Duodenal mucosa (tissue), 2 donors: ENCODE measurements around the gene TFEB.
A peak's percentile ranks its signal among the peaks of the same experiment; 100 is the strongest.

ENCODE experiments used
- H3K27ac ChIP-seq: one replicate; pipeline ENCODE4 v1.7.0; 2013; ENCODE audit warnings: low read depth, low read length
- H3K27me3 ChIP-seq, 2 donors: one replicate each; pipeline ENCODE4 v1.7.0; 2013; ENCODE audit warnings: low read length in 2 of 2, control low read depth in 1 of 2; ENCODE audit not compliant: insufficient read depth in 2 of 2, control insufficient read depth in 1 of 2
- H3K36me3 ChIP-seq, 2 donors: one replicate each; pipeline ENCODE4 v1.7.0; 2013; ENCODE audit warnings: low read length in 2 of 2, control low read depth in 1 of 2; ENCODE audit not compliant: insufficient read depth in 2 of 2, control insufficient read depth in 1 of 2
- H3K4me1 ChIP-seq, 2 donors: one replicate each; pipeline ENCODE4 v1.7.0; 2013; ENCODE audit warnings: low read length in 2 of 2, control low read depth in 1 of 2; ENCODE audit not compliant: insufficient read depth in 2 of 2, control insufficient read depth in 1 of 2
- H3K4me3 ChIP-seq, 2 donors: one replicate each; pipeline ENCODE4 v1.7.0; 2013; ENCODE audit warnings: low read length in 2 of 2, low read depth in 1 of 2
- H3K9ac ChIP-seq, 2 donors: one replicate each; pipeline ENCODE4 v1.7.0; 2013; ENCODE audit warnings: low read length in 2 of 2, low read depth in 1 of 2
- H3K9me3 ChIP-seq, 2 donors: one replicate each; pipeline ENCODE4 v1.7.0; 2013; ENCODE audit warnings: low read length in 2 of 2, control low read depth in 1 of 2; ENCODE audit not compliant: control insufficient read depth in 1 of 2

The TFEB gene

GRCh38 chr6:41723530-41724227, 11.7 kb downstream of the TFEB start:
- H3K9me3 ChIP-seq, result no peaks in the 10 kb centered on the region
- no peaks in the 10 kb centered on the region for H3K27me3 ChIP-seq
- peak overlapping the region; percentile 33 for H3K27ac ChIP-seq
- H3K9ac ChIP-seq, result no peak overlapping the region
- H3K4me1 ChIP-seq, result peaks cover 20 to 28% of the 10 kb centered on the region in 2 donors
- peak overlapping the region; percentile 13 to 37 for H3K4me3 ChIP-seq
- no peaks in the 10 kb centered on the region for H3K36me3 ChIP-seq

DNA sequence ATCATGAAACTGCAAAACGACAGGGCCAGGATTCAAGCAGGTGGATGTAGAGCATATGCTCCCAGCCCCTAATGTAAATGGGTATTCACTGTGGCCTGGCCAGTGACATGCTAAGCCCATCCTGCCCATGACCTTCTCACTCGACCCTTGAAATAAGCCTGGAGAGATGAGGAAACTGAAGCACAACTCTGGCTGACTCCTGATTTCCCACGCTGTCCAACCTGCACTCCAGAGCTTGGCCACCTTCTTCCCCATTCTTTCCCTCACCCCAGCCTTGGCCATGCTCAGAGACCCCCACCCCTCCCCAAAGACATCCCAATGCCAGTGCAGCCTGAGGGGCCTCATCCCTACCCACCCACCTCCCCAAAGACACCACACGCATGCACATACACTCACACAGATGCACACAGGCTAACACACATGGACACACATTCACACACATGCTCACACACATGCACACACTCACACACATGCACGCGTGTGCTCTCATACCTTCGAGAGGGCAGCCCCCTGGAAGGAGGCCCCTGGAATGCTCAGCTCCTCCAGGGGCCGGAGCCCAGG, 12.4 kb downstream of the TFEB start:
- peaks cover 15 to 23% of the 10 kb centered on the region in 2 donors for H3K4me1 ChIP-seq
- H3K9me3 ChIP-seq, result no peaks in the 10 kb centered on the region
- H3K27me3 ChIP-seq, result no peaks in the 10 kb centered on the region
- H3K36me3 ChIP-seq, result no peaks in the 10 kb centered on the region
- no peak overlapping the region for H3K9ac ChIP-seq
- H3K27ac ChIP-seq, result peak overlapping the region; percentile 26
- peak overlapping the region; percentile 13 to 37 for H3K4me3 ChIP-seq

- no peaks in the 10 kb centered on the region for H3K27me3 ChIP-seq
- no peak overlapping the region for H3K27ac ChIP-seq
- no peak overlapping the region for H3K4me3 ChIP-seq
- no peaks in the 10 kb centered on the region for H3K36me3 ChIP-seq
- H3K4me1 ChIP-seq, result peaks cover 20 to 22% of the 10 kb centered on the region in 2 donors
- H3K9me3 ChIP-seq, result no peaks in the 10 kb centered on the region
- no peak overlapping the region for H3K9ac ChIP-seq
These were observed 14.0 kb downstream of the TFEB start for GRCh38 chr6:41721414-41721813.

GRCh38 chr6:41720783-41721182, 14.6 kb downstream of the TFEB start:
- H3K27ac ChIP-seq, result no peak overlapping the region
- no peaks in the 10 kb centered on the region for H3K27me3 ChIP-seq
- H3K9me3 ChIP-seq, result no peaks in the 10 kb centered on the region
- H3K36me3 ChIP-seq, result no peaks in the 10 kb centered on the region
- H3K9ac ChIP-seq, result no peak overlapping the region
- peaks cover 22% of the 10 kb centered on the region in 2 donors for H3K4me1 ChIP-seq
- H3K4me3 ChIP-seq, result no peak overlapping the region

DNA sequence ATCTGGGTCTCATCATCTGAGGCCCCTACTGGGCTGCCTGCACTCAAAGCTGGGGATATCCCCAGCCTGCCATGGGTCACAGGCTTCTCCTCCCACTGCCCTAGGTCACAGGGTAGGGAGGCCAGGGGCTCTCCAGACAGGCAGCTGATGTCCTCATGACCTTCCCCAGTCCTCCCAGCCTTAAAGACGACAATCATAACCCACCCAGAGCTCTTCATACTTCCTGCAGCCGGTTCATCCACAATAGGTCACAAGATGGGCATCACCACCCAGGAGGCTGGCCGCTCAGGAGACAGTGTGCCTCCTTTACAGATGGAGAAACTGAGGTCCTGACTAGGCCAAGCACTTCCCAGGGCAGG, 15.2 kb downstream of the TFEB start:
- Histone ChIP-seq H3K36me3 (no peaks in the 10 kb centered on the region), H3K4me1 (peaks cover 20 to 22% of the 10 kb centered on the region in 2 donors), H3K4me3 (no peak overlapping the region), H3K27ac (no peak overlapping the region), H3K9me3 (no peaks in the 10 kb centered on the region), H3K9ac (no peak overlapping the region), H3K27me3 (no peaks in the 10 kb centered on the region)

DNA sequence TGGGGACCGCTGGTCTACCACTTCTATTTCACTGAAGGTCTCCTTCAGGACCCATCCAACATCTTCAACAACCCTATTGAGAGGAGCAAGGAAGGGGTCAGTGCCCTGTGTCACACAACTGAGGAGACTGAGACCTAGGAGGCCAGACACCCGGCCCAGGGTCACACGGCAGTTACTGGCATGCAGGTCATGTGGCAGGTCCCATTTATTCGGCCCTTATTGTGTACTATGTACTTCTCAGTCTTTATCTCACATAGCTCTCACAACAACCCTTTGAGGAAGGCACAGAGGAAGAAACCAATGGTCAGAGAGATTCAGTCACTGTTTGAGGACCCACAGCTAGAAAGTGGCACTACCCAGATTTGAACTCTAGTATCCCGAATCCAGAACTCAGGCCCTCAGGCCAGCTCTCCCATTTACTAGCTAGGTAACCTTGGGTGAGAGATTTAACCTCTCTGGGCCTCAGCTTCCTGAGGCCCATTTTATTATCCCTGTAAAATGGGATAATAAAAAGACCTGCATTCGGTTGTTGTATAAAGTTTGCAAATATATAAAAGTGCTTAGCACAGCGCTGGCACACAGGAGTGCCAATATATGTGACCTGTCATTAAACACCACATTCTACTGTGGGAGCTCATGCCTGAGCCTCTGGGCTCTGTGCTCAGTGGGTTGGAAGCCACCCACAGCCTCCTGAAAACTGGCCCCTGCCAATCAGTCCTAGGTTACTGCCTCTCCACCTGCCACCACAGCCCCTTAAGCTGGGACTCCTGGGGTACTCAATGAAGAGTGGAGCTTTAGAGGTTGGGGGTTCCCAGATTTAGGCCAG, 15.8 kb downstream of the TFEB start:
- Histone ChIP-seq H3K4me1 (peaks cover 15 to 16% of the 10 kb centered on the region in 2 donors), H3K4me3 (no peak overlapping the region), H3K27ac (no peak overlapping the region), H3K9ac (no peak overlapping the region), H3K36me3 (no peaks in the 10 kb centered on the region), H3K9me3 (no peaks in the 10 kb centered on the region), H3K27me3 (no peaks in the 10 kb centered on the region)

DNA sequence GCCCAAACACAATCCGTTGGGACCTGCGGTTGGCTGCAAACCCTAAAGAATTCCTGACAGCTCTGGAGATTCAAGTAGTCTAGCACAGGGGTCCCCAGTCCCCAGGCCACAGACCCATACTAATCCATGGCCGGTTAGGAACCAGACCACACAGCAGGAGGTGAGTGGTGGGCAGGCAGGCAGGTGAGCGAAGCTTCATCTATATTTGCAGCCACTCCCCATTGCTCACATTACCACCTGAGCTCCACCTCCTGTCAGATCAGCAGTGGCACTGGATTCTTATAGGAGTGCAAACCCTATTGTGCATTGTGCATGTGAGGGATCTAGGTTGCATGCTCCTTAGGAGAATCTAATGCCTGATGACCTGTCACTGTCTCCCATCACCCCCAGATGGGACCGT, 16.6 kb downstream of the TFEB start:
- Histone ChIP-seq H3K27ac (no peak overlapping the region), H3K36me3 (no peaks in the 10 kb centered on the region), H3K4me1 (peaks cover 11 to 17% of the 10 kb centered on the region in 2 donors), H3K27me3 (no peaks in the 10 kb centered on the region), H3K4me3 (no peak overlapping the region), H3K9ac (no peak overlapping the region), H3K9me3 (no peaks in the 10 kb centered on the region)

- no peak overlapping the region for H3K4me3 ChIP-seq
- H3K9ac ChIP-seq, result no peak overlapping the region
- no peak overlapping the region for H3K27ac ChIP-seq
- no peaks in the 10 kb centered on the region for H3K27me3 ChIP-seq
- no peaks in the 10 kb centered on the region for H3K9me3 ChIP-seq
- peaks cover 21 to 28% of the 10 kb centered on the region in 2 donors for H3K4me1 ChIP-seq
- no peaks in the 10 kb centered on the region for H3K36me3 ChIP-seq
These were observed 18.0 kb downstream of the TFEB start for GRCh38 chr6:41717392-41717736.

DNA sequence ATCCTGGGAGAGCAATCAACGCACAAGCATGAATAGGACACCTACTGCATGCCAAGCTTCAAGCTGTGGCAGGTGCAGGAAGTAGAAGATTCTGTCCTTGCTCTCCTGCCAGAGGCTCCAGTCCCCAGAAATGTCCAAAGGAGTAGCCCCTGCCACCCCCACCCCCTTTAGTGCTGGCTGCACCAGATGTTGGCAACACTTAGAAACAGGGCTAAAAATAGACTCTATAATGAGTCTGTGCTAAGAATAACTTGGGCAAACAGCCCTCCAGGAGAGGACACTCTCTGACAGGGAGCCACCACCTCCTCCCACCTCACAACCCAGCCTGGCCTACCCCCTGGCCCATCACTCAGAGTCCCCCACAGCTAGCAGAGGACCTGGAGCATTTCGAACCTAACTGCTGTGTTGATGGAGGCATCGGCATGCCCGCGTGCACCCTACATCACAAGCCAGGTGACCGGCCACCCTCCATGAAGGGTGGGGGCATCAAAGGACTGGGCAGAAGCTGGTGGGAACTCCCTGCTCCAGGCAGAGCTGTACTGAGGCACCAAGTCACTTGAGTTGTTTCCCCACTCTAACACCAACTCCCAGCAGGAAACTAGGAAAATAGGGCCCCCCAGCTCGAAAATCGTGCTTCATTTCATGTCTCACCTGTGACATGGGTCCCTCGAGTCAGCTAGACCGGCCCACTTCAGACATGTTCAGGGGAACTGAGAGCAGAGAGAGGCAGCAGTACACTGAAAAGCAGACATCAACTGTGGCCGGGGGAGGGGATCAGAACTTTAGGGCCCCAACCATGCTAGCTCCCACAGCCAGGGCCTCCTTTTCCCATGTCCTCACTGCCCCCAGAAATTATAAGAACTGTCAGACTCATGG, 18.7 kb downstream of the TFEB start:
- Histone ChIP-seq H3K27ac (no peak overlapping the region), H3K36me3 (no peaks in the 10 kb centered on the region), H3K9ac (no peak overlapping the region), H3K27me3 (no peaks in the 10 kb centered on the region), H3K4me1 (peaks cover 21 to 30% of the 10 kb centered on the region in 2 donors), H3K4me3 (no peak overlapping the region), H3K9me3 (no peaks in the 10 kb centered on the region)
